DND-41 (cell line): ENCODE data around the gene HES3.
"Not testable (repeated sequence)": the region's sequence is repeated elsewhere in the genome, so short reads cannot be mapped to it uniquely, and the experiment has no call there.

Source experiments
- ATAC-seq: fragments of 200-7000 bp; cut with Tn5 transposase; 3 replicates; pipeline ENCODE4 v1.9.1; 2021; ENCODE audit warnings: low read depth; ENCODE audit not compliant: insufficient read depth
- DNase-seq: peaks from one replicate; pipeline ENCODE4 v3.0.0-alpha.2; 2020
- H2AFZ ChIP-seq: 2 replicates; pipeline ENCODE4 v1.6.0; 2012; ENCODE audit warnings: low read depth, low read length
- H3K27ac ChIP-seq: 2 replicates; pipeline ENCODE4 v1.5.1; 2012; ENCODE audit warnings: low read length, inconsistent platforms
- H3K27me3 ChIP-seq: fragments of 200-600 bp; sonication (generic); 2 replicates; pipeline ENCODE4 v1.6.0; 2012; ENCODE audit warnings: low read length, mild to moderate bottlenecking, inconsistent platforms; ENCODE audit not compliant: insufficient read depth, poor library complexity
- H3K36me3 ChIP-seq: 2 replicates; pipeline ENCODE4 v1.5.1; 2012; ENCODE audit warnings: low read length, inconsistent platforms; ENCODE audit not compliant: insufficient read depth
- H3K4me1 ChIP-seq: 2 replicates; pipeline ENCODE4 v1.5.1; 2012; ENCODE audit warnings: mild to moderate bottlenecking, low read length; ENCODE audit not compliant: insufficient read depth
- H3K4me2 ChIP-seq: 2 replicates; pipeline ENCODE4 v1.6.0; 2012; ENCODE audit warnings: mild to moderate bottlenecking, moderate library complexity, low read length, inconsistent platforms; ENCODE audit not compliant: insufficient read depth
- H3K4me3 ChIP-seq, 2 experiments: fragments of 200-600 bp in 1 of 2; shearing (Covaris generic) in 1 of 2; 2 replicates each; pipeline ENCODE4 v1.5.1; 2012 to 2016; ENCODE audit warnings: inconsistent platforms in 2 of 2, low read length in 2 of 2, mild to moderate bottlenecking in 2 of 2, low read depth in 1 of 2, moderate library complexity in 1 of 2
- H3K79me2 ChIP-seq: 2 replicates; pipeline ENCODE4 v1.6.0; 2012; ENCODE audit warnings: low read length, inconsistent platforms; ENCODE audit not compliant: insufficient read depth
- H3K9ac ChIP-seq: 2 replicates; pipeline ENCODE4 v1.6.0; 2012; ENCODE audit warnings: low read depth, mild to moderate bottlenecking, inconsistent platforms, low read length, moderate library complexity
- H3K9me3 ChIP-seq: 2 replicates; pipeline ENCODE4 v1.5.1; 2012; ENCODE audit warnings: low read length, moderate library complexity, mild to moderate bottlenecking, inconsistent platforms; ENCODE audit not compliant: insufficient read depth, severe bottlenecking
- H4K20me1 ChIP-seq: 2 replicates; pipeline ENCODE4 v1.6.0; 2012; ENCODE audit warnings: low read length; ENCODE audit not compliant: insufficient read depth
- CTCF ChIP-seq: IDR thresholded peaks from 2 replicates; pipeline ENCODE4 v1.5.1; 2012; ENCODE audit warnings: borderline replicate concordance, low read length, moderate library complexity, mild to moderate bottlenecking; ENCODE audit not compliant: poor library complexity, severe bottlenecking; ENCODE audit errors: extremely low read depth
- EZH2 ChIP-seq: IDR thresholded peaks from 3 replicates; pipeline ENCODE4 v1.6.1; 2012; ENCODE audit warnings: borderline replicate concordance, low read depth, mild to moderate bottlenecking, moderate library complexity, low read length, inconsistent platforms; ENCODE audit not compliant: severe bottlenecking

HES3 gene

GRCh38 chr1:6218375-6219164 lies 25.4 kb upstream of the HES3 start:
- Histone ChIP-seq H3K27ac (no peak overlapping the region), H3K4me3 (no peak overlapping the region), H2AFZ (no peak overlapping the region), H3K27me3 (no peaks in the 10 kb centered on the region), H3K9me3 (no peaks in the 10 kb centered on the region), H4K20me1 (peaks cover 23% of the 10 kb centered on the region), H3K4me2 (no peak overlapping the region), H3K79me2 (no peaks in the 10 kb centered on the region), H3K9ac (no peak overlapping the region), H3K36me3 (peaks cover 27% of the 10 kb centered on the region), H3K4me1 (no peaks in the 10 kb centered on the region)
- no peak for DNase-seq
- no peak for TF ChIP-seq EZH2
- TF ChIP-seq CTCF: no peak
- no peak for ATAC-seq

- H3K79me2 ChIP-seq, H3K4me3 ChIP-seq, H3K27me3 ChIP-seq, H2AFZ ChIP-seq, H3K27ac ChIP-seq, ATAC-seq, H3K4me2 ChIP-seq, H3K4me1 ChIP-seq, H3K9ac ChIP-seq, H3K9me3 ChIP-seq, DNase-seq: not testable (repeated sequence)
- peaks cover 34% of the 10 kb centered on the region for H4K20me1 ChIP-seq
- peaks cover 38% of the 10 kb centered on the region for H3K36me3 ChIP-seq
These were observed 24.3 kb upstream of the HES3 start for GRCh38 chr1:6219641-6220040.

- H3K9ac ChIP-seq: no peak overlapping the region
- peaks cover 2% of the 10 kb centered on the region; the same call in 1 of the 2 replicates for H3K79me2 ChIP-seq
- no peak overlapping the region for H2AFZ ChIP-seq
- H3K27ac ChIP-seq: no peak overlapping the region
- H3K36me3 ChIP-seq: peaks cover 44% of the 10 kb centered on the region
- H3K4me1 ChIP-seq: no peaks in the 10 kb centered on the region
- H3K4me3 ChIP-seq: no peak overlapping the region
- no peak overlapping the region for H3K4me2 ChIP-seq
- DNase-seq (no peak), ATAC-seq (no peak)
- H3K27me3 ChIP-seq: no peaks in the 10 kb centered on the region
- TF ChIP-seq CTCF (no peak), EZH2 (no peak)
- no peaks in the 10 kb centered on the region for H3K9me3 ChIP-seq
- H4K20me1 ChIP-seq: peaks cover 40% of the 10 kb centered on the region
These were observed 23.7 kb upstream of the HES3 start for GRCh38 chr1:6220236-6220635.

GRCh38 chr1:6221210-6221784 lies 22.7 kb upstream of the HES3 start:
- Histone ChIP-seq H3K4me3 (no peak overlapping the region), H3K9me3 (no peaks in the 10 kb centered on the region), H3K27ac (no peak overlapping the region), H4K20me1 (peaks cover 50% of the 10 kb centered on the region), H3K27me3 (no peaks in the 10 kb centered on the region), H3K9ac (no peak overlapping the region), H2AFZ (no peak overlapping the region), H3K4me1 (no peaks in the 10 kb centered on the region), H3K4me2 (no peak overlapping the region), H3K79me2 (peaks cover 8% of the 10 kb centered on the region; the same call in 1 of the 2 replicates), H3K36me3 (peaks cover 54% of the 10 kb centered on the region)
- TF ChIP-seq CTCF (no peak), EZH2 (no peak)
- DNase-seq (no peak), ATAC-seq (no peak)
